Middle frontal gyrus (tissue), 1 donor: ENCODE data around the gene FKBP14.

ENCODE experiments used
- DNase-seq: peaks from one replicate; pipeline ENCODE4 v3.0.0-alpha.2; 2015; ENCODE audit warnings: low spot score; ENCODE audit errors: extremely low spot score

FKBP14 gene

DNA sequence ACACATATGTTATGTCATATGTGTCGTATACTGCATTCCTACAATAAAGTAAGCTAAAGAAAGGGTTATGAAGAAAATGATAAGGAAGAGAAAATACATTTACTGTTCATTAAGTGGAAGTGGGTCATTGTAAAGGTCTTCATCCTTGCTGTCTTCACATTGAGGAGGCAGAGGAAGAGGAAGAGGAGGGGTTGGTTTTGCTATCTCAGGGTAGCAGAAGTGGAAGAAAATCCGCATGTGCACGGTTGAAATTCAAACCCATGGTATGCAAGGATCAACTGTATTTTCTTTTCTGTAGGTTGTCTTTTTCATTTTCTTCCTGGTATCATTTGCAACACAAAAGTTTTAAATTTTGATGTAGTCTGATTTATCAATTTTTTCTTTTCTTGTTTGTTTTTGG, 8.0 kb upstream of the FKBP14 start:
- DNase-seq, result no peak

DNA sequence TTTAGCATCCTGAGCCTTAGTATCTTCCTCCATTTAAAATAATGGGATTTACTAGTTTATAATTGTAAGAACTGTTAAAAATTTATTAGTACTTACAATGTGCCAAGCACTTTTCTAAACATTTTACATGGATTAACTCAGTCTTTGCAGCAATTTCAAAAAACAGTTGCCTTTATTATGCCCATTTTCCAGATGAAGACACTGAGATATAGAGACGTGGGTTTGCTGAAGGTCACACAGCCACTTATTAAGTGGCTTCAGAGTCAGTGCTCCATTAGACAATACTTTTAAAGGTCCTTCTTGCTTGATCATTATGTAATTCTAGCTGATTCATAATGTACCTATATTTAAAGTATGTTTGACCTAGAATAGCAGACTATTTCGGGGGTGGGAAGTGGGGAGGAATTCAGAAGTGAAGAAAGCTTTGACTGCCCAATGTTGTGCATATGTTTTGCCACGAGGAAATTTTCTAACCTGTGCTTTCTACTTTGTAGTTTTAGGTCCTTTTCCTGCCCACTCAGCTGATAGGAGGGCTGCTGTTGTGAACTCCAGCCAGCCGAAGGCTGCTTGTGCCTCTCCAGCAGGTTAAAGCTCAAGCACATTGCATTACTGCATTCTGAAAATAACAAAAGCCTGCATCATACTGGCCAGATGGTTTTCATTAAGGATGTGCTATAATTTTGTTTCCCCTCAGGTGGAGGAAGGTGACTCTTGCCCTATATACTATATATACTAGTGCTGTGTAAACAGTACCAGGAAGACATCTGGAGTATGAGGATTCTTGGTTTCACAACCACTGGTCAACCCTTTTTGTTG, 6.0 kb upstream of the FKBP14 start:
- DNase-seq, result no peak

DNA sequence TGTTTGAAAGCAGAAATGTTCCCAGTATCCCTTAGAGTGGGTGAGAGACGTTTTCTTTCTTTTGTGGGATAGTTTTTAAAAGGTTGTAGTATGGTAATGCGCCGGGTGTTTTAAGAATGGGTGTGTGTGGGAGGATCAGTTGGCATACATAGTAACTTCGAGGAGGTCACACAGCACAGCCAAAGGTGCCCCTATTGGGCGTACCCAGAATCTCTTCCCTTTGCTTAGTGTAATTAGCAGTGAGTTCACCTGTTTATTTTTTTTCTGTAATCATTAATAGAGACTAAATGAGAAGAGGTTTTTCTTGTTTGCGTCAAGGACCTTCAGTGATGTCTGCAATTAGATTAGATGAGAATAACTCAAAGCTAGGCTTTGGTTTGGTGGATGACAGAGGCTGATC, 3.2 kb upstream of the FKBP14 start:
- no peak for DNase-seq

DNA sequence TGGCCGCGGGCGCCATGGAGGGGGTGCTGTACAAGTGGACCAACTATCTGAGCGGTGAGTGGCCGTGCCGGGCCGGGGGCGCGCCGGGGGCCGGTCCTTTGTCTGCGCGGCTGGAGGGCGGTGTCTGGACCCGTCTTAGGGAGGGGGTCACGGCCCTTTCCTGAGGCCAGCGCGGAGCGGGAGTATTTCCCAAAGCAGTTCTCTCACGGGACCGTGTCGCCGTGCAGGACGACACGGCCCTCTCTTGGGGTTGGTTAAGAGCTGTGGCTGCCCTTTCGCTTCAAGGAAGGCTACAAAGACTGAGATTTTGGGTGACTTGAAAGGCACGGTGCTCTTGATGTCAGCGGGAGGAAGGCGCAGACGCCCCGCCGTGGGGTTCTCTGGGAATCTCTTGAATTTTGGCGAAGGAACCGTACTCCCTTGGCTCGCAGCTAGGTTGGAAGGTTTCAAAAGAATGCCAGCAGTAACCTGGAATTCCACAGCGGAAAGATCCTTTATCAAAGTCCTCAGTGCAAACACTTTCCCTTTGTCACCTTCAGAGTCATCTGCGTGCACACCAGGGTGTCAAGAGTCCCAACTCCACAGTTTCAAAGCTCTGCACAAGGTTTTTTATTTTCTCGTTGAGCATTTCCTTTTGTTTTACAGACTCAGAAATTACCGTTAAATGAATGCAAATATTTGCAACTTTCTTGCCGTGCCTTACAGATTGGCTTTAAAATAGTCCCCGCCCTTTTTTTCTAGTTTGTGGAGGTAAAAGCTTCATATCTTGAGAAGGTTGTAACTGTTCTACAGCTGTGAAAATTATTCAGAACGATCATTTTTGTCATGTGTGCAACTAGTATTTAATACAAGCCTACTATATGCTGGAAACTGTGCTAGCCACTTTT, 2.5 kb upstream of the FKBP14 start:
- no peak for DNase-seq

DNA sequence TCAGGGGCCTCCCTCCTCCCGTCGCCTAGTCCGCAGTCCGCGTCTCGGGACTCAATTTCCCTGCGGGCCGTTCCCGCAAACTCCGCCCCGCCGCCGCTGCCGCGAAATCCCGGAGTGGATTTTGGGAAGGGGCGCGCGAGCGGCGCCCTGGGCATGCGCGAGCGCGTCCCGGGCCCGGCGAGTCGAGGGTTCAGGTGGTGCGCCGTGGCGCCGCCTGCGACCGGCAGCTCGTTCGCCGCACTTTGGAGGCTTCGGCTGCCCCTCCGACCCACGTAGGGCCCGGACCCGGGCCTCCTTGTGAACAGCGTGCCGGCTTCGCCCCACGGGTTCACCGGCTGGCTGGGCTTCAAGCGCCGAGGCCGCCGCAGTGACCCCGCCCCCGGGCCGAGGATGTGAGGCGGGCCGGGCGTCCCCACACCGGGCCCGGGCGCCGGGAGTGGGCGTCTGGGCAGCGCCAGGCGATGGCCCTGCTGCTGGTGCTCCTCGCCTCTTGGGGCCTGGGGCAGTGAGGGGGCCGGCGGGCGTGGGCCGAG, 1.8 kb upstream of the FKBP14 start, which contains the start of gene PLEKHA8:
PLEKHA8 (plus strand) TSS at position 197 of the 533 bp plus-strand sequence. CDS start 351 bp downstream, outside the sequence.
- DNase-seq, result peak; percentile 78

DNA sequence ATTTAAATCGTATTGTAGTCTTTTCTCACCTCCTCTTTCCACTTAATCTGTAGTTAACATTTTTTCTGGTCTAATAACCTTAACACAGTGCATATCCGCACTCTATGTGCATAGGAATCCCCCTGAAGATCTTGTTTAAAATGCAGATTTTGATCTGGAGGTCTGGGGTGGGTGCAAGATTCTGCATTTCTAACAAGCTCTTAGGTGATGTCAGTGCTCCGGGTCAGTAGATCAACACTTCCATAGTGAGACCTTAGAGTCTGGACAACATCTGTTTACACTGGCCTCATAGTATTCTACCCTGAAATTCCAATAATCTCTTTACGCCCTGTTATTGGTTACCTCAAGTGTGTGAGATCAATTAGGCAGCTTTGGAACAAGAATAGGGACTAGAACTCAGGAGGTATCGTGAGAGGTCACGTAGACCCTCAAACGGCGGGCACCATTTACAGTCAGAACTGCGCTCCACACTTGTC, 1.3 kb upstream of the FKBP14 start:
- no peak for DNase-seq

DNA sequence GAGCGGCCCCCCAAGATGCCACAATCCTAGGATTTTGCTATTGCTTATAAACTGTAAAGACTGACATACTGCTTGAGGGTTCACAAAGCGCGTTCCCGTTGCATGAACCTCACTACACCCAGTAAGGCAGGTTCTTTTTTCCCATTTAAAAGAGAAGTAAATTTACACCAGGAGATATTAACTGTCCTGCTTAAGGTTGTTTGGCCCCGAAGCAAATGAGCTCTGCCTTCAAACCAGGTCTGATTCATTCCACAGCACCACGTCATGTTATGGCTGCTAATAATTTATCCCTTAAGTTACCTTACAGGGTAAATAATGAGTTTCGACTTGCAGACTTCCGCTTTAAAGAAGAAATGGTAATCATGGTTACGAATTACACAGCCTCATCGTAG, 559 bp upstream of the FKBP14 start:
- no peak for DNase-seq

DNA sequence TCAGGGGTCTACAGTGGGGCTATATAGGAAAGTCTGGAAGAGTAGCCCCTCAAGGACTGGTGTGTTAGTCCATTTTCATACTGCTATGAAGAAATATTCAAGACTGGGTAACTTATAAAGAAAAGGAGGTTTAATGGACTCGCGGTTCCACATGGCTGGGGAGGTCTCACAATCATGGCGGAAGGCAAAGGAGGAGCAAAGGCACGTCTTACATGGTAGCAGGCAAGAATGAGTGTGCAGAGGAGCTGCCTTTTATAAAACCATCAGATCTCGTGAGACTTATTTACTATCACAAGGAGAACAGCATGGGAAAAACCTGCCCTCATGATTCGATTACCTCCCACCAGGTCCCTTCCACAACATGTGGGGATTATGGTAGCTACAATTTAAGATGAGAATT, 3.0 kb downstream of the FKBP14 start:
- DNase-seq, result no peak

DNA sequence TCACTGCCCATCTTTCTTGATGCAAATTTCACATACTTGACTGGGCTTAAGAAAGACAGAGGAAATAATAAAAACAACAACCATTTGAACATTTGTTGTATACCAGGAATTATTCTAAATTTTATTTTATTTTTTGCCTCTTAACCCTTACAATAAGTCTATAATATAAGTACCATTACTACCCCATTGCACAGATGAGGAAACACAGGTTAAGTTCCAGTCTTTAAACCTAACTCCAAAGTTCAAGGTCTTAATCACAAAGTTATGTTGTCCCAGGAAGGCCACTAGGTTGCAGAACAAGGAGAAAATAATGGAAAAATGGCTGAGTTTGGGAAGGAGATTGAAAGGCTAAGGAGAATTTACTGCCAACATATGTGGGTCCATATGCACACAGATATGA, 3.5 kb downstream of the FKBP14 start:
- DNase-seq, result no peak

DNA sequence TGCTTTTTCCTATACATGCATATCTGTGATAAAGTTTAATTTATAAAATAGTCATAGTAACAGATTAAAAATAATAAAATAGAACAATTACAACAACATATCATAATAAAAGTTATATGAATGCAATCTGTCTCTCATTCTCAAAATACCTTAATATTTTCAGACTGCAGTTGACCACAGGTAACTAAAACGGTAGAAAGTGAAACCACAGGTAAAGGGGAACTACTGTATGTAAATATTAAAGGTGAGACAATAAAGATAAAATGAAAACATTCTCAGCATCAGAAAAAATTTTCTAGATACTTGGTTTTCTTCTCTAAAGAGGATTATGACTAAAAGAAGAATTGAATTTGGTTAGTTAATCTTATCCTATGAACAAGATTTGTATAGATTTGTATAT, 6.0 kb downstream of the FKBP14 start:
- DNase-seq, result no peak

DNA sequence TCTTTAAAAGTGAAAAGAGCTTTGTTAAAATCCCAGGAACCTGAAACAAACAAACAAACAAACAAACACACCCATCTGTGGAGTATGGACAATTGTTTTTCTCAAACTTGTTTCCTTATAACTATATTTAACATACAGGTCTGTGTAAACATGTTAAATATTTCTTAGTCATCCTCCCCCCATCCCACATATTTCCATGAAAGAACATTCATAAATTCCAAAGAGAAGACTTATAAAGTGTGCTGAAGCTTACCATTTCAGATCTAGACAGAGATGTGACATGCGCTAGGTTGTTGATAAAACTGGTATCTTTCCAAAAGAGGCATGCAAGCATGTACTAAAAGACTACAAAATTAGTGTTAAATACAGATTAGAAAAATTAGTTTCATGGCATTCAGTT, 6.5 kb downstream of the FKBP14 start:
- DNase-seq, result no peak

DNA sequence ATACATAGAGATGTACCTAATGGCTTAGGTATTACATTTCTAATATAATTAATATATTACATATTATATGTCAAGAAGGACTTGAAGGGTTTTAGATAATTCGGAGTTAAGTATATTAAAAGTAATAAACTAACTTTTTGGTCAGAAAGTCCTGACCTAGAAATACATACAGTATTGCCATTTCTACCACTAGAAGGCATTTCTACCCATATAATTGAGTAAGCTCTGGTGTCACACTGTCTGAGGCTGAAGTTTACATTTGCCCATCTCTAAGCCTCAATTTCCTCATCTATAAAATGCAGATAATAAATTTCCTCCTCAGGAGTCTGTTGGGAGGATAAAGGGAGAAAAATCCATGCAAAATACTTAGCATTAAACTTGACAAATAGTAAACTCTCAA, 7.1 kb downstream of the FKBP14 start:
- no peak for DNase-seq

DNA sequence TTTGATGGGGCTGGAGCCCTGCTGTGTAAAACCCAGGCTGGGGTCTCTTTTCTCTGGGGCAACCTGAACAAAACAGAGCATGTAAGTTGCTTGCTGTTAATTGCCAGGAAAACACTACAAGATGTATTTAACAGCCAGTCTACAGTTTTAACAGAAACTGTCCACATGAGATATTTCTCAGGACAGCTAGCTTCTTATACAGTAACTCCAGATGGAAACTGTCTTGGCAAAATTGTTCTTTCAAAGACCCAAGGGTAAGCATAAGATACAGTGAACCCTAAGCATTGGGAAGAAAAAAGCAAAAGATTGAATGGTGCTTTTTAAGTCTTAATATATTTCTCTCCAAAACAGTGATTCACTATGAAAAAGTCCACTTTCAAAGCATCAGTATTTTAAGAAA, 8.1 kb downstream of the FKBP14 start:
- no peak for DNase-seq

DNA sequence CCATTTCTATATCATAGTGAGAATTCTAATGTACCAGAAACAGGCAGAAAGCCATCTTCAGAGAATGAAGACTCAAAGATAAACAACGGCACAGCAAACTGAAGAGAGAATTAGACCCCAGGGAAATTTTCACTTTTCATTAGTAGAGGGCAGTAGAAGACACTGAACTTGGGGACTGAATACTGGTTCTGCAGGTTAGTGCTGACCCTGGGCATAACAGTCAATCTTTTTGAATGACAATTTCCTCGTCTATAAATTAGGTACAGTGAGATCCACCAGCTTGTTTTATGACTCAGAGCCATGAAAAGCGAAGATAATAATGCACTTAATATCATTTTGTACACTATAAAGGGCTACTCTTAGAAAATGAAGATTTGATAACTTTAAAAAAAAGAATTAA, 13.7 kb downstream of the FKBP14 start:
- no peak for DNase-seq

DNA sequence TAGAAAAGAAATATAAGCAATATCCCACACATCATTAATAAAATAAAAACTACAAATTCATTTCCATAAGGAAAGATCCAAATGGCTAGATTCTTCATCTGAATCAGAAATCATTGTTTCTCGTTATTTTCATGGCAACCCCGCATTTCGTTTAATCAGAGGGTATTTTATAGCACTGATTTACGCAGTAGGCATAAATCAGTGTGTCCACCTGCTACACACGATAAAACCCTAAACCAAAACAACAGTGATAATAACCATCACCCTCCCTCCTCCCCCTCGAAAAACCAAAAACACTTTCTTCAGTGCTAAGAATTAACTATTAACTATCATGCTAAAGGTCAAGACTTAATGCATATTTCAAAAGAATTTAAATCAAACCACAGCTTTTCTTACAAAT, 16.5 kb downstream of the FKBP14 start:
- no peak for DNase-seq

DNA sequence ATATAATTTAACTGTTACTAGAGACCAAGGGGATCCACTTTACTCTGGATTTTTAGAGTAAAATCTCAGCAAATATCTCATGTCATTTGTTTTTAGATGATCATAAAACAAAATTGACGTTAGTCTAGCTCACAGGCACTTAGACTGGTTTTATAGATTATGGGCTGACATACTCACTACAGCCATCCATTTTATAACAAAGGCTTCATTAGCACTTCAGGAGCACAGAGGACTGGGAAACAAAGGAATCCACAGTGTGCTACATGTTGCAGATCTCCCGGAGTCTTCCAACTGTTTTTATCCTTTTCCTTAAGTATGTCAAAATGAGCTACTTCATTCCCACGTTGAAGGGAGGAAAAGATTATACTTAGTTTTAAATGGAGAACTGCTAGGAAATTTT, 21.0 kb downstream of the FKBP14 start:
- no peak for DNase-seq

DNA sequence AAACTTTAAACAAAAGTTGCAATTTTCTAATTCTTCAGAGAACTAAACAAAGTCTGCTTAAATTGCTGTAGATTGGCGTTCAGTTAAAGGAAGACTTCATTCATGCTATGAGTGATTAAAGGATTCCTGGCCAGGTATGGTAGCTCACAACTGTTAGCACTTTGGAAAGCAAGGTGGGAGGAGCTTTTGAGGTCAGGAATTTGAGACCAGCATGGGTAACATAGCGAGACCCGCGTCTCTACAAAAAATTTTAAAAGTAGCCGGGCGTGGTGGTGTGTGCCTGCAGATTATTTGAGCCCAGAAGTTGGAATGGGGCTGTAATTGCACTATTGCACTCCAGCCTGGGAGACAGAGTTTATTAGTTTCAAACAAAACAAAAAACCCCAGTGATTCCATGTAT, 23.4 kb downstream of the FKBP14 start:
- DNase-seq, result no peak

DNA sequence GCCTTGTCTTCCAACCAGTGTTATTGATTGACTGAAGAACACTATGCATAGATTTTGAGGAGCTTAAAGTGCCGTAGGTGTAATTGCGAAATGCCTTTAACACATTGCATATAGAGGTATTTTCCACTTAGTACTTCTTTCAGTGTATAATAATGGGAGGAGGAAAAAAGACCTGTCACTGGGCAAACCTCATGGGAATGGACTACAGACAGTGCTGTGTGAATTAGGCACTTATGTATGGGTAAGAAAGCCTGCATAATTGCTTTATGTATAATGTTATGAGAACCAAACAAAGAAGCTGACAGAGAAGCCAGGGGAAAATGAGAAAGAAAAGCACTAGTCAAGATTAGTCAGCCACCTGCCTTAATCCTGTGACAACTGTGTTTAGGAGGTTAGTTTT, 24.5 kb downstream of the FKBP14 start:
- no peak for DNase-seq

DNA sequence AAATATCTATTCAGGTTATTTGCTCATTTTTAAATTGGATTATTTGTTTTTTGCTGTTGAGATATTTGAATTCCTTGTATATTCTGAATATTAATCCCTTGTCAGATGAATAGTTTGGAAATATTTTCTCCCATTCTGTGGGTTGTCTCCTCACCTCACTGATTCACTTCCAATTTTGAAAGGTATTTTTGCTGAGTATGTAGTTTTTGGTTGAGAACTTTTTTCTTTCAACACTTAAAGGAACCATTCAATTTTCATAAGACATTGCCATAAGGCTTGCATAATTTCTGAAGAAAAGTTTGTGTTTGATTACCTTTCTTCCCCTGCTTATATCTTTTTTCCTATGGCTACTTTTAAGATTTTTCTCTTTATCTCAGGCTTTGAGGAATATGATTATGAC, 28.0 kb downstream of the FKBP14 start:
- DNase-seq, result no peak

DNA sequence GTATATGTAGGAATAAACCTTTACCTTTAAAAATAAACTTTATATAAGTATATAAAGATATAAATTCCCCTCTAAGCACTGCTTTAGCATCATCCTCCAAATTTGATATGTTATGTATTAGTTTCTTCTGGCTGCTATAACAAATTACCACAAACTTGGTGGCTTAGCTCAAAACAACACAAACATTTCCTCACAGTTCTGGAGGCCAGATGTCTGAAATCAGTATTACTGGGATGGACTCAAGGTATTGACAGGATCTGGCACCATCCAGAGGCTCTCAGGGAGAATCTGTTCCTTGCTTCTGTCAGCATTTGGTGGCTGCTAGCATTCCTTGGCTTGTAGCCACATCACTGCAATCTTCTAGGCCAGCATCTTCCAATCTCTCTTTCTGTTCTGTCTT, 30.2 kb downstream of the FKBP14 start:
- no peak for DNase-seq

DNA sequence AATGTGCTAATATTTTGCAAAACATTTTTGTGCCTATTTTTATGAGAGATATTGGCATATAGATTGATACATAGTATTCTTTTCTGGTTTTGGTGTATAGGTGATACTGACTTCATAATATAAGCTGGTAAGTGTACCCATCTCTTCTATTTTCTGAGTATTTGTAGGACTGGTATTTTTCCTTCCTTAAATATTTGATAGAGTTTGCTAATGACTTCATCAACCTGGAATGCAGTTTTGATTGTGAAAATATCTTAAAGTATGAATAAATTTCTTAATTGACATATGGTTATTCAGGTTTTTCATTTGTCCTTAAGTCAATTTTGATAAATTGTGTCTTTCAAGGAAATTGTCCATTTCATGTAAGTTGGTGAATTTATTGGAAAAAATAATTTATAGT, 30.9 kb downstream of the FKBP14 start:
- DNase-seq, result no peak

DNA sequence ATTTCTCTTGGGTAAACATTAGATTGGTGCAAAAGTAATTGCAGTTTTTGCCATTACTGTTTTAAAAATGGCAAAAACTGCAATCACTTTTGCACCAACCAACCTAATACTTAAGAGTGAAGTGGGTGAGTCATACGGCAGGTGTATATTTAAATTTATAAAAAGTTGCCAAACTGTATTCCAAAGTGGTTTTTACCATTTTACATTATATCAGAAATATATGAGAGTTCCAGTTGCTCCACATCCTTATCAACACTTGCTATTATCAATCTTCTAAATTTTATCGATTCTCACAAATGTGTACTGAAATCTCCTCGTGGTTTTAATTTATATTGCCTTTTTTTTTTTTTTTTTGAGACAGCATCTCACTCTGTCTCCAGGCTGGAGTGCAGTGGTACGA, 33.4 kb downstream of the FKBP14 start:
- DNase-seq, result no peak
